Left renal cortex interstitium (tissue), 4 donors: ENCODE data around the gene LINS1. TPM values are rescaled to one million over a fixed set of nuclear protein-coding genes. Genes with fewer than 3 reads are reported as not detected.

Experiments
- DNase-seq, 4 donors: peaks; one replicate each; pipeline ENCODE4 v3.0.0-alpha.2; 2013; ENCODE audit warnings: low read depth in 4 of 4, low spot score in 2 of 4, missing footprints in 1 of 4
- polyA plus RNA-seq, 4 donors: library from polyadenylated mRNA; unstranded; fragments of 120-200 nt; gene quantifications; one replicate each; pipeline ENCODE4 v1.2.1, GENCODE V29; 2013; ENCODE audit not compliant: insufficient read length in 4 of 4

Gene LINS1
- polyA plus RNA-seq, 4 donors: 16.6 to 31.2 (median 21.2) TPM

GRCh38 chr15:100517846-100518245 lies 84.1 kb downstream of the LINS1 start:
- no peak for DNase-seq

Other genes starting within 250 kb of the LINS1 start
- under 1 TPM in 3 of 4 donors, not detected in 1; 0.06 to 0.38 (median 0.09) TPM for gene CERS3, start 73.2 kb downstream of the LINS1 start, polyA plus RNA-seq
- 10 to 100 TPM; 15.2 to 18.5 (median 15.5) TPM for gene ASB7, start 405 bp upstream of the LINS1 start, polyA plus RNA-seq